Lower leg skin (tissue), 4 donors: Measurements from ENCODE around the gene KRT79. TPM values are rescaled to one million over a fixed set of nuclear protein-coding genes. Genes with fewer than 3 reads are reported as not detected.

ENCODE experiments used
- DNase-seq, 2 donors: peaks; one replicate each; pipeline ENCODE4 v3.0.0-alpha.2; 2019; ENCODE audit warnings: low spot score in 2 of 2
- H3K4me3 ChIP-seq: fragments of 200-600 bp; sonication (generic); 2 replicates; pipeline ENCODE4 v1.5.1; 2017; ENCODE audit warnings: mild to moderate bottlenecking, low read depth; ENCODE audit not compliant: poor library complexity, severe bottlenecking
- CTCF ChIP-seq, 3 donors: fragments of 450-650 bp; IDR thresholded peaks; one replicate each; pipeline ENCODE4 v1.5.1; 2016; ENCODE audit warnings: antibody characterized with exemption in 3 of 3, mild to moderate bottlenecking in 3 of 3, moderate library complexity in 2 of 3
- POLR2A ChIP-seq, 2 donors: fragments of 450-650 bp; IDR thresholded peaks; one replicate each; pipeline ENCODE4 v1.6.1; 2016 to 2017; ENCODE audit warnings: antibody characterized with exemption in 2 of 2, mild to moderate bottlenecking in 1 of 2, moderate library complexity in 1 of 2
- WGBS, 2 donors: methylation state at CpG; one replicate each; pipeline ENCODE4 v1.1.5; 2018; 5-methylcytosine and 5-hydroxymethylcytosine counted together
- intact Hi-C: fragments of 100-400 bp; cut with DNase I; formaldehyde crosslinking; loops from one replicate; pipeline ENCODE4 v1.15.0; 2023; ENCODE audit warnings: low total_unique reads
- total RNA-seq, 4 donors: library from RNA; depleted of rRNA; stranded (reverse); fragments of >200 nt; gene quantifications; one replicate each; pipeline ENCODE4 v1.1.0, GENCODE V29; 2016

Gene KRT79
- total RNA-seq, 4 donors from 2014 or later = 8.5 to 259 (median 78.2) TPM

GRCh38 chr12:52799505-52800211 is 34.5 kb downstream of the KRT79 start:
- 75 to 89% methylated on average over 5 of the region's 5 CpGs for WGBS, 2 donors
- no peak overlapping the region for H3K4me3 ChIP-seq
- intact Hi-C loops = no loop called here
- no peak for TF ChIP-seq CTCF (IDR thresholded peaks at IDR 0.05)
- DNase-seq = no peak

DNA sequence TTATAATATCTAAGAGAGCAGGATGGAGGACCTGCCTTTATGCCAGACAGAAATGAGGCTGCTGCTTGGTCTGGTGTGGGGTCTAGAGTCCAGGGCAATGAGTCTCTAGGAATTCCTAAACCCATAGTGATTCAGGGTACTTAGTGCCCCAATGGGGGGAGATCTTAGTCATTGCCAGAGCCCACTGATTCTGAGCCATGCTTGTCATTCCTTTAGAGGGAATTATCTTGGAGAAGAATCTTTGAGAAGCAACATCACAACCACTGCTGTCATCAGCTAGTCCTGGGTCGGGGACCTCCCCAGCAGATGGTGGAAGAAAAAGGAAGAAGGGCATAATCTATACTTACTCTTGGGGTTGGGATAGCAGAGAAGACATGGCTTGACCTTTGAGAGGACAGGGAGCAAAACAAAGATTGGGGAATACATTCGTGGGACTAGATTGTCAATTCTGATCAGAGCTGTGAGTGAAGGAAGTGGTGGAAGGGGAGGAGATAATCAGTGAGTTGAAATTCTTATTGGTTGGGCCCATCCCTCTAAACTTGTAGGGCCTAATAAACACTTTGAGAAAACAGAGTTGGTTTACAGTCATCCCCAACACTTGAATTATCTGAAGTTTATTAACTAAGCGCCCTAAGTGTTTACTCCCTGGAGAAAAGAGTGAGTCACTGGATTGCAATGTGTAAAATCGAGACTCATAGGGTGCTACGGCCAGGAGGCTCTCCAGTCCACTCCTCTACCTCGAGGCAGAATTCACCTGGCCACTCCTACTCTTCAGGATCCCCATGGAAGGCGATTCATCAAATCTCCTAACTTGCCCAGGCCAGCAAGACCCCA is 35.2 kb downstream of the KRT79 start:
- no peak for DNase-seq
- intact Hi-C loops = no loop called here
- H3K4me3 ChIP-seq = no peak overlapping the region
- WGBS, 2 donors = 51 to 66% methylated on average over 7 of the region's 7 CpGs
- no peak for TF ChIP-seq POLR2A (IDR thresholded peaks at IDR 0.05)

DNA sequence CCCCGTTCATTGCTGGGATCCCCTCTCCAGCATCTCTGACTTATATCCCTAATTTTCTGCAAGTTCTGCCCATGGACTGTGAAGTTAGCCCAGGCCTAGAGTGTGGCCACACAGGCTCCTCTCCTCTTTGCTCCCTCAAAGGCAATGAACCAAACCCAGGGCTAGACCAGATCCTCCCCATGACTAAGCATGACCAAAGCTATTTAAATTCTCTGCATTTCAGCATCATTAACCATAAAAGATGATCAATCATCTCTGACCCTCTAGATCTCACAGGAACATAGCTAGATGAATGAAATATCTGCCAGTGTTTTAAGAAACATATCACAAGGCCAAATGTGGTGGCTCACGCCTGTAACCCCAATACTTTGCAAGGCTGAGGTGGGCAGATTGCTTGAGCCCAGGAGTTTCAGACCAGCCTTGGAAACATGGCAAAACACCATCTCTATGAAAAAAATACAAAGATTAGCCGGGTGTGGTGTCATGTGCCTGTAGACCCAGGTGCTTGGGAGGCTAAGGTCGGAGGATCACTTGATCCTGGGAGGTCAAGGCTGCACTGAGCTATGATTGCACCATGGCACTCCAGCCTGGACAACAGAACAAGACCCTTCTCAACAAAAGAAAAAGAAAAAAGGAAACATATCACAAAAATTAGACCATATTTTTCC is 36.0 kb downstream of the KRT79 start:
- intact Hi-C loops = no loop called here
- TF ChIP-seq POLR2A (IDR thresholded peaks at IDR 0.05) (no peak), CTCF (IDR thresholded peaks at IDR 0.05) (no peak)
- H3K4me3 ChIP-seq = no peak overlapping the region
- WGBS, 2 donors = 89 to 96% methylated on average over 4 of the region's 4 CpGs
- no peak for DNase-seq

GRCh38 chr12:52797529-52797894 is 36.6 kb downstream of the KRT79 start:
- TF ChIP-seq POLR2A (IDR thresholded peaks at IDR 0.05) (no peak), CTCF (IDR thresholded peaks at IDR 0.05) (no peak)
- intact Hi-C loops = no loop called here
- DNase-seq = no peak

DNA sequence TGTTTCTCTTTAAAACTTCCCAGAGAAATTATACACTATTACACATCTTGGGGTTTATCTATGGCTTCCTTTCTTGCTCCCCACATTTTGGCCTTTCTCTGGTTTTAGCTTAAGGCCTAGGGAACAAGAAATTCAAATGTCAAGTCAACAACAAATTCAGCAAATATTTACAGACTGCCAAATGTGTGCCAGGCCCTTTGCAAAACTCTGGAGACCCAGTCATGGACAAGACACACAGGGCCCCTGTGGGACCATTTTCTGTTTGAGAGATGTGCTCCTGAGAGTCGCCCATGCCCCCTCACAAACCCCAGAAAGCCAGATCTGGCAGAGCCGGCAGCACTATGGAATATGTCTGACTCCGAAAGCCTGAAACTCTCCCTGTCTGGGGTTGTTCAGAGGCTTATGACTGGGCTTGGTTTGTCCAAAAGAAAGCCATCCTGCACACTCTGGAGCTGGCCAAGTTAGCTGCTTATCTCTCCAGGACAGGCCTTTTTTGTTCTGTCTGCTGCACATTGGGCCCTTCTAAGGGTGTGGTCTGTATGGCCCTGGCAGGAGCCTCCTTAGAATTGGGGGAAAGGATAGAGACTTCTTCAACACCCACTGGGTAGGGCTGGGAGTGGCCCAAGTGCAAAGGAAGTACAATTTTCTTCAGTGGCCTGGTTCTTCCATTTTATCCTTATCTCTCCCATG is 37.1 kb downstream of the KRT79 start:
- intact Hi-C loops = no loop called here
- no peak for DNase-seq
- WGBS, 2 donors = 93 to 100% methylated on average over 2 to 3 of the region's 3 CpGs
- H3K4me3 ChIP-seq = no peak overlapping the region
- no peak for TF ChIP-seq CTCF (IDR thresholded peaks at IDR 0.05)
- no peak for TF ChIP-seq POLR2A (IDR thresholded peaks at IDR 0.05)

More at GRCh38 chr12:52797529-52797894, 36.6 kb downstream of the KRT79 start:
- H3K4me3 ChIP-seq = no peak overlapping the region

GRCh38 chr12:52796429-52796794 is 37.7 kb downstream of the KRT79 start:
- no peak for DNase-seq
- H3K4me3 ChIP-seq = no peak overlapping the region
- TF ChIP-seq POLR2A (IDR thresholded peaks at IDR 0.05) (no peak), CTCF (IDR thresholded peaks at IDR 0.05) (no peak)
- WGBS, 2 donors = 96 to 100% methylated on average over 3 of the region's 3 CpGs
- intact Hi-C loops = no loop called here
